ENCODE measurements around the gene CDC25B. TPM values are rescaled to one million over a fixed set of nuclear protein-coding genes. Genes with fewer than 3 reads are reported as not detected.

Gene CDC25B
- polyA plus RNA-seq, 3 donors from 2014 or later = 25.3 to 42.0 (median 29.0) TPM

DNA sequence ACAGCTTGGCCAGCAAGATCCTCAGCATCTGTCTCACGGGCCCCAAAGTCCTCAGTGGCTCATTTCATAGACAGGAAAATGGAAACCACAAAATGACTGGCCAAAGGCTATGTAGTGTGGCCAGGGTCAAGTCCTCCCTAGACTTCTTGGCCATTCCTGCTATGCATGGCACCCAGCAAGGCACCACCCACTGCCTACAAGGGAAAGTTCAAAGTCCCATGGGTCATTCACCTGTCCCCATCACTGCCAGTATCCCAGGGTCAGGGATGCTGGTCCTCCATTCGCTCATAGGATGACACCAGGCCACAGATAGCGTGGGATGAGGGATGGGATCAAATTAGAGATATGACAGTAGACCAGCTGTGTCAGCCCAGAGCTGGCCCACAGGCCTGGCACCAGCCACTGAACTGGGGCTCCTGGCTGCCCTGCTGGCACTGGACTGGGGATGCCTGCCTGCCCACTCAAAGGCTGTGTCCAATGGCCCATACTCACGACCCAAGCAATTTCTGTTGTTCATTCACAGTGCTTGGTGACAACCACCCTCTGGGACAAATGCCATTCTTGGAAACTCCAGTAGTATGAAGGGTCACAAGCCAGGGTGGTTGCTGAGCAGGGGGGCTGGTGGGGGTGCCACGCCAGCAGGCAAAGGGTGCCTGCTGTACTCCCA, 40.2 kb upstream of the CDC25B start:
- Mint-ChIP-seq H3K27ac (no peak overlapping the region), H3K27me3 (ENCODE audit: low read depth in 3 of 3) (peaks cover 0 to 4% (median 0%) of the 10 kb centered on the region in 3 donors), H3K36me3 (peaks cover 0 to 14% (median 13%) of the 10 kb centered on the region in 3 donors), H3K4me3 (no peak overlapping the region), H3K9me3 (no peaks in the 10 kb centered on the region), H3K4me1 (peaks cover 6 to 7% of the 10 kb centered on the region in 2 donors)
- DNase-seq = no peak

- Mint-ChIP-seq H3K27me3 (ENCODE audit: low read depth in 3 of 3) (peaks cover 0 to 4% (median 0%) of the 10 kb centered on the region in 3 donors), H3K4me1 (peaks cover 3 to 4% of the 10 kb centered on the region in 2 donors), H3K4me3 (no peak overlapping the region), H3K9me3 (no peaks in the 10 kb centered on the region), H3K36me3 (peaks cover 0 to 14% (median 13%) of the 10 kb centered on the region in 3 donors), H3K27ac (no peak overlapping the region)
- no peak for DNase-seq
These were observed 38.8 kb upstream of the CDC25B start for GRCh38 chr20:3757268-3757667.

GRCh38 chr20:3758566-3758965, 37.5 kb upstream of the CDC25B start:
- peaks cover 0 to 14% (median 13%) of the 10 kb centered on the region in 3 donors for H3K36me3 Mint-ChIP-seq
- DNase-seq = no peak
- no peaks in the 10 kb centered on the region for H3K9me3 Mint-ChIP-seq
- no peaks in the 10 kb centered on the region for H3K4me1 Mint-ChIP-seq
- H3K4me3 Mint-ChIP-seq = no peak overlapping the region
- H3K27ac Mint-ChIP-seq = no peak overlapping the region
- no peaks in the 10 kb centered on the region for H3K27me3 Mint-ChIP-seq (ENCODE audit: low read depth in 3 of 3)

- Mint-ChIP-seq H3K27me3 (ENCODE audit: low read depth in 3 of 3) (no peaks in the 10 kb centered on the region), H3K36me3 (peaks cover 0 to 14% (median 13%) of the 10 kb centered on the region in 3 donors), H3K4me3 (no peak overlapping the region), H3K9me3 (no peaks in the 10 kb centered on the region), H3K27ac (peak overlapping the region in 1 of 6 donors; percentile 52), H3K4me1 (no peaks in the 10 kb centered on the region)
- no peak for DNase-seq
These were observed 36.7 kb upstream of the CDC25B start for GRCh38 chr20:3759316-3759823.

GRCh38 chr20:3759884-3760283, 36.2 kb upstream of the CDC25B start:
- H3K27ac Mint-ChIP-seq = peak overlapping the region in 1 of 6 donors; percentile 52
- no peaks in the 10 kb centered on the region for H3K4me1 Mint-ChIP-seq
- DNase-seq = no peak
- H3K27me3 Mint-ChIP-seq (ENCODE audit: low read depth in 3 of 3) = peaks cover 0 to 1% (median 0%) of the 10 kb centered on the region in 3 donors
- H3K9me3 Mint-ChIP-seq = no peaks in the 10 kb centered on the region
- no peak overlapping the region for H3K4me3 Mint-ChIP-seq
- H3K36me3 Mint-ChIP-seq = peaks cover 0 to 13% (median 11%) of the 10 kb centered on the region in 3 donors

DNA sequence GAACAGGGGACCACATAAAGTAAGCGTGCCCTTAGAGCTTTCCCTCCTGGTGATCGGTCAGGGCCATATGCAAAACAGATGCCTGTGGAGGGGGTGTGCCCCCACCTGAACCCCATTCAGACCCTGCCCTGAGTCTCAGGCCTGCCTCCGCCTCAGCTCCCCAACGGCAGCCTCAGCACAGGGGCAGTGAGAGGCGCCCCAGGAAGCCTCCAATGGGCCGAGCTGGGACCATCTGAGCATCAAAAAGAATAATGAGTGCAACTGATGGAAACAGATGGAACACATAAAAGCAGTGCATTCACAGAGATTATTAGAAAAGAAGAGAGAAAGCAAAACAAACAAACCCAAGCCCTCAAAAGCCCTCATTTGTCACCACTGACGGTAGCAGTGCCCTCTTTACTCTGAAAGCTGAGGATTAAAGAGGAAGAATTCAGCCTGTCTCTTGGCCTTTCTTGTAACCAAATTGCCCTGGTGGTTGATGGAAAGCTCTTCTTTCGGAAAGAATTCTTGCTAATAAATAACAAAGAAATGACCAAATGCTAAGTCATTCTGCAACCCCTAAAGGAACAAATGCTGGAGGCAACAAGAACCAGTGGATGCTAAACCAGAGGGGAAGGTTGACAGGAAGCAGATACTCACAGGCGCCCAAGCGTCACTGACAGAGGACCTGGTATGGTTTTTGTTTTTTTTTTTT, 35.3 kb upstream of the CDC25B start:
- no peaks in the 10 kb centered on the region for H3K4me1 Mint-ChIP-seq
- no peaks in the 10 kb centered on the region for H3K9me3 Mint-ChIP-seq
- H3K27me3 Mint-ChIP-seq (ENCODE audit: low read depth in 3 of 3) = peaks cover 0 to 1% (median 0%) of the 10 kb centered on the region in 3 donors
- peaks cover 0 to 13% (median 11%) of the 10 kb centered on the region in 3 donors for H3K36me3 Mint-ChIP-seq
- no peak overlapping the region for H3K4me3 Mint-ChIP-seq
- no peak for DNase-seq
- H3K27ac Mint-ChIP-seq = no peak overlapping the region

GRCh38 chr20:3763671-3764601, 32.2 kb upstream of the CDC25B start:
- no peaks in the 10 kb centered on the region for H3K9me3 Mint-ChIP-seq
- peaks cover 5 to 8% of the 10 kb centered on the region in 2 donors for H3K4me1 Mint-ChIP-seq
- H3K27ac Mint-ChIP-seq = no peak overlapping the region
- H3K4me3 Mint-ChIP-seq = no peak overlapping the region
- H3K27me3 Mint-ChIP-seq (ENCODE audit: low read depth in 3 of 3) = peaks cover 4 to 10% (median 5%) of the 10 kb centered on the region in 3 donors
- DNase-seq = no peak
- H3K36me3 Mint-ChIP-seq = no peaks in the 10 kb centered on the region

DNA sequence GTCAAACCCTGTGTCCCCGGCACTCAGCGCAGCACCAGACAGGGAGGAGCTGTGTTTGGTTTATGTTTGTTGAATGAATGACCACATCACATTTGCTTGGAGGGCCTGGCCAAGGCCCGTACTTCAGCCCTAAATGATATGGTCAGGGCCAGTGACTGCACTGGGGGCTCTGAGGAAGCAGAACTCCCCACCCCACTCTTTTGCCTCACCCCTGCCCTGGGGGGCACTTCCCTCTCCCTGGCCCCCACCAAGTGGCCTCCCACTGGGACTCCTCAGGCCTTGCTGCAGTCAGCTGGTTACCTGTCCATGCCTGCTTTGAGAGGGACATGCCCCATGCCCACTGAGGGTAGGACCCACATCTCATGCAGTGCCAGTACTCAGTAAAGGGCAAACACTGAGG, 31.5 kb upstream of the CDC25B start:
- no peak for DNase-seq
- H3K36me3 Mint-ChIP-seq = no peaks in the 10 kb centered on the region
- no peak overlapping the region for H3K4me3 Mint-ChIP-seq
- no peak overlapping the region for H3K27ac Mint-ChIP-seq
- peaks cover 4 to 10% (median 7%) of the 10 kb centered on the region in 3 donors for H3K27me3 Mint-ChIP-seq (ENCODE audit: low read depth in 3 of 3)
- peaks cover 10 to 11% of the 10 kb centered on the region in 2 donors for H3K4me1 Mint-ChIP-seq
- no peaks in the 10 kb centered on the region for H3K9me3 Mint-ChIP-seq

DNA sequence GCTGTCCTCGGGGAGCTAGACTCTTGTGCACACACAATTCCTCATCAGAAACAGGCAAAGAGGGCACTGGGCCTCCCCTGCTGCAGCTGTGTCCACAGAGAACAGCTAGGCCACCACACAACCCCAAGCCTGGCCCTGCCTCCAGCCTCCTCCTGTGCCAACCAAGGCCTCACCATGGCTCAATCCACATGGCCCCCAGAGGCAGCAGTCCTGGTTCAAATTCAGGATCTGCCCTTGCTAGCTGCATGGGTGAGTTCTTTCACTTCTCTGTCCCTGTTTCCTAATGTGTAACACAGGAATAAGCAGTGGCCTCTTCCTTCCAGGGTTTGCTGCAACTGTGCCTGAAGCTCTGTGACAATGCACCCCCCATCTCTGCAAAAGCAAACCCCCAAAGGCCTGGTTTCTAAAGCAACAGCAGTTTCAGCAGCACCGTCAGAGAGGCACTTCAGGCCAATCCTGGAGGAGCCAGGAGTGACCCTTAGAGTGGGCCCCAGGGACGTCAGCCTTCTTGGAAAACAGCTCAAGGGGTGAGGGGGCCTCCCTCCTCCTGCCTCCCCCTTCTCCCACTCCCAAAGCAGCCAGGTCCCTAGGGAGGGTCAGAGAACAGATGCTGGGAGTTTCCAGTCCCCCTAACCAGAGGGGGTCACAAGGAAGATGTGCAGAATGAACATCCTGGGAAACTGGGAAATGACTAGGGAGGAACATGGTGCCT, 30.8 kb upstream of the CDC25B start:
- H3K27me3 Mint-ChIP-seq (ENCODE audit: low read depth in 3 of 3) = peaks cover 4 to 10% (median 7%) of the 10 kb centered on the region in 3 donors
- DNase-seq = no peak
- no peaks in the 10 kb centered on the region for H3K36me3 Mint-ChIP-seq
- no peaks in the 10 kb centered on the region for H3K9me3 Mint-ChIP-seq
- H3K4me3 Mint-ChIP-seq = peak overlapping the region in 4 of 5 donors; percentile 4 to 38 (median 30)
- H3K4me1 Mint-ChIP-seq = peaks cover 10 to 11% of the 10 kb centered on the region in 2 donors
- no peak overlapping the region for H3K27ac Mint-ChIP-seq

DNA sequence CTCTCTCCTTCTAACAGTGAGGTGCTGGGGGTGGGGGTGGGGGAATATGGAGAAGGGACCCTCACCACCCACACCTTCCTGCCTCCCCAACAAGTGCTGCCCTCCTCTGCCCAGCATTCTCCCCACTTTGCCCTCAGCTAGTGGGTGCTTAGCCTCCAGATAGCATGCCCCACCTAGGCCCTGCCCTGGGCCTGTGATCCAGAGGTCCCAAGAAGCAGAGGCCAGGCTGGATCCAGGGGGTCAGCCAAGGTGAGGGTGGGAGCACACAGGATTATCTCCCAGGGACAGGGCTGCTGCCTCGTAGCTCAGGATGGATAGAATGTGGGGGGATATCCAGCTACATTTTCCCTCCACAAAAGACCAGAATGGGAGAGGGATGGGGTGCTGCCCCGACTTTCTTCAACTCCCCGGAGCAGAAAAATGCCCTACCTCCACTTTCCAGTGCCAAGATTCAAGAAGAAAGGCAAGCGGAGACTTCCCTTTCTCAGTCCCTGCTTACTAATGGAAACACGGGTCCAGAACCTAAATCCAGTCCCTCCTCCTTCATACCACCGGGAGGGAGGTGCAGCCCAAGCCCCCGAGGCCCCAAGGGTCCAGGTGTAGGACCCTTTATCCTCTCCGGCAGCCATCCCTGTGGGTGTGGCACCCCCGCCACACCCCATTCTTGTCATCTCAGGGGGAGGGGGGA, 29.5 kb upstream of the CDC25B start:
- Mint-ChIP-seq H3K4me1 (peaks cover 10 to 11% of the 10 kb centered on the region in 2 donors), H3K36me3 (no peaks in the 10 kb centered on the region), H3K27me3 (ENCODE audit: low read depth in 3 of 3) (peaks cover 4 to 10% (median 7%) of the 10 kb centered on the region in 3 donors), H3K4me3 (peak overlapping the region; percentile 75 to 89 (median 85)), H3K9me3 (no peaks in the 10 kb centered on the region), H3K27ac (peak overlapping the region in 1 of 6 donors; percentile 76)
- DNase-seq = no peak

DNA sequence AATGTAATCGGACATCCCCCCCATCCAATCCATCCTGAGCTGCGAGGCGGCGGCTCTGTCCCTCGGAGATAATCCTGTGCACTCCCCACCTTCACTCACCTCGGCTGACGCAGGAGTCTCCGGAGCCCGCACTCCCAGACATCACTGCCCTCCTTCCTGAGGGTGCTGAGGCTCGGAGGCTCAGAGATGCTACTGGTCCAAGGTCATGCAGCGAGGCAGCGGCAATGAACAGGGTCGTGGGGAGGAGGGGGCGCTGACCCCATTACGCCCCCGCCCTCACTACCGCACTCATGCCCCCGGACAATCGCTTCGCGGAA, 29.0 kb upstream of the CDC25B start:
- Mint-ChIP-seq H3K9me3 (no peaks in the 10 kb centered on the region), H3K4me1 (peaks cover 10 to 11% of the 10 kb centered on the region in 2 donors), H3K36me3 (no peaks in the 10 kb centered on the region), H3K27me3 (ENCODE audit: low read depth in 3 of 3) (peaks cover 4 to 10% (median 7%) of the 10 kb centered on the region in 3 donors), H3K4me3 (peak overlapping the region; percentile 75 to 89 (median 85)), H3K27ac (peak overlapping the region in 1 of 6 donors; percentile 76)
- no peak for DNase-seq

DNA sequence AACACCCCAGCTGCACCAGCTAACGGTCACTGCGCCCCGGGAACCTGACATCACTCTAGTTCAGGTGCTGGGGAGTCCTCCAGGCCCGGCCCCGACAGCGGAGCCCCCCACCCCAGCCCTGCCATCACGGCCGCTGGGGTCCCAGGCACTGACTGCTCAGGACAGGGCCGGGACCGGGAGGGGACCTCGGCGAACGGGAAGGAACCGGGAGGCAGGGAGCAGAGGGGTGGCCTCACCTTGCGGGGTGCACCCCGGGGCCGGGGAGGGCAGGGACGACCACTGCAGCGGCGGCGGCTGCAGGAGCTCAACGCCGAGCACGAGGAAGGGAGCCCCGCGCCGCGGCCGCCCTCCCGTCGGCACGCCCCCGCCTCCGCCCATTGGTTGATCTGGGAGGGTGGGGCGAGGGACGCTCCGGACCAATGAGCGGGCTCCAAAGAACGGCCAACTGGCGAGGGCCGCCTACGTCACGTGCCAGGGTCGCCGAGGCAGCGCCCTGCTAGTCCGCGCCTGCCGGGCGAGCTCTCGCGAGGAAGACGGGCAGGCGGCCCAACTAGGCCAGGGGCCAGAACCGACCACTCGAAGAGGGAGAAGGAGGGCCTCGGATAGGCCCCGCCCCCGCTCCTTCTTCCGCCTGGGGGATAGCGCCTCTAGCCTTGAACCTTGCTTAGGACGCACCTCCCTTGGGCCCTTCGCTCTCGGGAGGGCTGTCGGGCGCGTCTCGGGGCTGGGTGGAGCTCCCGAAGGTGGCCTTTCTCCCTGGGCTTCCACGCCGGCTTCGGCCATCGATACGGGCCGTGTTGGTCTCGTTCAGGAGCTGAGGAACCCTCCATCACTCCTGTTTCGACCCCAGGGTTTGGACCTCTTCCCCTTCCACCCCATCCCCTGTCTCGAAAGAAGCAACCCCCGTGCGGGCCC, 28.4 kb upstream of the CDC25B start, which contains the start of gene ADISSP:
Gene ADISSP, minus strand, starts transcription at position 327 of the 915 bp plus-strand sequence. CDS start 7,653 bp downstream, outside the sequence.
- no peaks in the 10 kb centered on the region for H3K9me3 Mint-ChIP-seq
- peak; percentile 97 to 98 (median 98) for DNase-seq
- H3K36me3 Mint-ChIP-seq = no peaks in the 10 kb centered on the region
- H3K27me3 Mint-ChIP-seq (ENCODE audit: low read depth in 3 of 3) = peaks cover 4 to 10% (median 7%) of the 10 kb centered on the region in 3 donors
- peak within 1 kb of the TSS; percentile 91 to 97 (median 93) for H3K27ac Mint-ChIP-seq
- H3K4me3 Mint-ChIP-seq = peak within 1 kb of the TSS; percentile 87 to 92 (median 90)
- H3K4me1 Mint-ChIP-seq = peaks cover 10 to 11% of the 10 kb centered on the region in 2 donors
